Kidney glomerular epithelial cell (primary cell): Measurements from ENCODE around the gene PLXNB3.

ENCODE experiments used
- DNase-seq: peaks from one replicate; lab custom pipeline; 2025; lab: John Stamatoyannopoulos, UW

The PLXNB3 gene

GRCh38 chrX:153761863-153762262, 2.2 kb upstream of the PLXNB3 start:
- no peak for DNase-seq

GRCh38 chrX:153762626-153763173, 1.3 kb upstream of the PLXNB3 start:
- DNase-seq = no peak

DNA sequence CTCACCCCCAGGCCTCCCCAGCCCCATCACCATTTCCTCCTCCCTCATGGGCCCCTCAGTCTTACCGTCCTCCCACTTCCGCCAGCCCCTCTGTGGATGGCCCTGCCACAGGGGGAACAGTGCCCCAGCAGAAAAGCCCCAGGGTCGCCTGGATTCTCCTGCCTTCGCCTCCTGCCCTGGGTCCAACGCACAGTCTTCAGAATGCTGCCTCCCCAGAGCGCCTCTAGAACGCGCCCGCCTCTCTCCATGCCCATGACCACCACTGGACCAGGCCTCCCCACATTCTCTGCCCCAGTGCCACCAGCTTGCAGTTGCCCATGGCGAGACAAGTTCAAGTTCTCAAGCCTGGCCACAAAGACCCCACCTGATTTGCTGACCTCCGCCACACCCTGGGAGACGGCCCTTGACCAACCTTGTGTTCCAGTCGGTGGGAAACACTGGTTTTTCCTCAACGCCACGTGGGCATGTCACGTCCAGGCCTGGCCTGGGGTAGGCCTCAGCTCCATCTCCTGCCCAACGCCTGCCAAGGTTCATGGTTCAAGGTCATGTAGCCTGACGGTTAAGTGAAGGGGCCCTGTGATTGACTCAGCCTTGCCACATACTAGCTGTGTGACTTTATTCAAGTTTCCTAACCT, 634 bp upstream of the PLXNB3 start:
- no peak for DNase-seq

GRCh38 chrX:153764786-153765137, 713 bp downstream of the PLXNB3 start:
- no peak for DNase-seq

- no peak for DNase-seq
Measured at GRCh38 chrX:153765138-153766079, 1.4 kb downstream of the PLXNB3 start.

- DNase-seq = no peak
Measured at GRCh38 chrX:153766098-153766817, 2.2 kb downstream of the PLXNB3 start.

DNA sequence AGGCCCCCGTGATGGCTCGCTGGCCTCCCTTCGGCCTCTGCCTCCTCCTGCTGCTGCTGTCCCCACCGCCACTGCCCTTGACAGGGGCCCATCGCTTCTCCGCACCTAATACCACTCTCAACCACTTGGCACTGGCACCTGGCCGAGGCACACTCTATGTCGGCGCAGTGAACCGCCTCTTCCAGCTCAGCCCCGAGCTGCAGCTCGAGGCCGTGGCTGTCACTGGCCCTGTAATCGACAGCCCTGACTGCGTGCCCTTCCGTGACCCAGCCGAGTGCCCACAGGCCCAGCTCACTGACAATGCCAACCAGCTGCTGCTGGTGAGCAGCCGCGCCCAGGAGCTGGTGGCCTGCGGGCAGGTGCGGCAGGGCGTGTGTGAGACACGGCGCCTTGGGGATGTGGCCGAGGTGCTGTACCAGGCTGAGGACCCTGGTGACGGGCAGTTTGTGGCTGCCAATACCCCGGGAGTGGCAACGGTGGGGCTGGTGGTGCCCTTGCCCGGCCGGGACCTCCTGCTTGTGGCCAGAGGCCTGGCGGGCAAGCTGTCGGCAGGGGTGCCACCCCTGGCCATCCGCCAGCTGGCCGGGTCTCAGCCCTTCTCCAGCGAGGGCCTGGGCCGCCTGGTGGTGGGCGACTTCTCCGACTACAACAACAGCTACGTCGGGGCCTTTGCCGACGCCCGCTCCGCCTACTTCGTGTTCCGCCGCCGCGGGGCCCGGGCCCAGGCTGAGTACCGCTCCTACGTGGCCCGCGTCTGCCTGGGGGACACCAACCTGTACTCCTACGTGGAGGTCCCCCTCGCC, 3.0 kb downstream of the PLXNB3 start:
- no peak for DNase-seq

DNA sequence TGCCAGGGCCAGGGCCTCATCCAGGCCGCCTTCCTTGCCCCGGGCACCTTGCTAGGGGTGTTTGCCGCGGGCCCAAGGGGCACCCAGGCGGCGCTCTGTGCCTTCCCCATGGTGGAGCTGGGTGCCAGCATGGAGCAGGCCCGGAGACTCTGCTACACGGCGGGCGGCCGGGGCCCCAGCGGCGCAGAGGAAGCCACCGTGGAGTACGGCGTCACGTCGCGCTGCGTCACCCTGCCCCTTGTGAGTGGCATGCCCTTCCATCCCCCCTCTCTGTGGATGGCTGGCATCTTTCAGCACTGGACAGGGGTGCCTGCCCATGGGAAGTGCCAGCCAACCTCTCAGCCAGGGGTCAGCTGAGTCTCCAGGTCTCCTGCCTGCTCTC, 3.6 kb downstream of the PLXNB3 start:
- no peak for DNase-seq

DNA sequence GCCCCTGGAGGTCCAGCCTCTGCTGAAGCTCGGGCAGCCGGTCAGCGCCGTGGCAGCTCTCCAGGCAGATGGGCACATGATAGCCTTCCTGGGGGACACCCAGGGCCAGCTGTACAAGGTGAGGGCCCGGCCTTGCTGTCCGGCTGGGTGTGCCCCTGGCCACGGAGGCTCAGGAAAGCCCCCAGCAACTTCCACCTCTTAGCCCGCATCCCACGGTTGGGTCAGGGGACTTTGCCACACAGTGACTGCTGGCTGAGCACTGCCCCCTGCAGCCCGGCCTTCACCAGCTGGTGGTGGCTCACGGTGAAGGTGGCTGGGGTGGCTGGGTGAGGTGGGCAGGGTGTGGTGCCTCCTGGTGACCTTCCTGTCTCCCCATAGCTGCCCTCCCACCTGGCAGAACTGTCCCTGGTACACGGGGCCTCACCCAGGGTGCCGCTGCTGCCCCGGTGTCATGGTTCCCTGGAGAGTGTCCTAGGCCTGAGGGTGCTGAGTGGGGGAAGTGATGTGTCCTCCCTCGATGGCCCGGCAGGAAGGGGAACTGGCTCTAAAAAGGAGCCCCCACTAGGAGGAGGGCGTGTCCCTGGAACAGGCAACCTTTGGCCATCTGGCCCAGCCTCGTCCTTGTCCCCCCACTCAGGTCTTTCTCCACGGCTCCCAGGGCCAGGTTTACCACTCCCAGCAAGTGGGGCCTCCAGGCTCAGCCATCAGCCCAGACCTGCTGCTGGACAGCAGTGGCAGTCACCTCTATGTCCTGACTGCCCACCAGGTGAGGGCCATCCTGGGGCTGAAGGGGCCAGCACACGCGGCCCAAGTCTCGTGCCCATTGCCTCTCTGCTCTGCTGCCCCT, 4.5 kb downstream of the PLXNB3 start:
- DNase-seq = no peak

DNA sequence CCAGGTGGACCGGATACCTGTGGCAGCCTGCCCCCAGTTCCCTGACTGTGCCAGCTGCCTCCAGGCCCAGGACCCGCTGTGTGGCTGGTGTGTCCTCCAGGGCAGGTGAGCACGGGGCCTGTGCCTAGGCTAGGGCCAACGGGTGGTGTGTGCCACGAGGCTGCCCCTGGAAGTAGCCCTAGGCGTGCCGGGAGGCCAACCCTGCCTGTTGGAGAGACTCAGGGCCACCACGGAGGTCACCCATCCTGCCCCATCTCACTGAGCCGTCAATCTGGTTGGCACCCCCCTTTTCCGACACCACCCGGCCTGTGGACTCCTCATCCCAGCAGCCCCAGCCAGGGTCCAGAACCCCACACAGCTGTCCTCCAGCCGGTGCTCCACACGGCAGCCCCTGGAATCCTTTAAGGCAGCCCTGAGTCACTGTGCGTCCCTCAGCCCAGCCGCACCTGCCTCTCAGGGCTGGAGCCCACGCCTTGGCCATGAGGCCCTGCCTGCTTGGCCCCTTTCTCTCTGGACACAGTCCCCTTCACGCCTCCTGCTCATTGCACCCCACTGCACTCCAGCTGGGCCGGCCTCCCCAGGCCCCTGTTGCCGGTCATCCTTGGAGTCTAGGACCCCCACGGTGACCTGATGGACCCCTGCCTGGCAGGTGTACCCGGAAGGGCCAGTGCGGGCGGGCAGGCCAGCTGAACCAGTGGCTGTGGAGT, 5.3 kb downstream of the PLXNB3 start:
- DNase-seq = no peak

GRCh38 chrX:153769865-153770600, 6.0 kb downstream of the PLXNB3 start:
- no peak for DNase-seq

DNA sequence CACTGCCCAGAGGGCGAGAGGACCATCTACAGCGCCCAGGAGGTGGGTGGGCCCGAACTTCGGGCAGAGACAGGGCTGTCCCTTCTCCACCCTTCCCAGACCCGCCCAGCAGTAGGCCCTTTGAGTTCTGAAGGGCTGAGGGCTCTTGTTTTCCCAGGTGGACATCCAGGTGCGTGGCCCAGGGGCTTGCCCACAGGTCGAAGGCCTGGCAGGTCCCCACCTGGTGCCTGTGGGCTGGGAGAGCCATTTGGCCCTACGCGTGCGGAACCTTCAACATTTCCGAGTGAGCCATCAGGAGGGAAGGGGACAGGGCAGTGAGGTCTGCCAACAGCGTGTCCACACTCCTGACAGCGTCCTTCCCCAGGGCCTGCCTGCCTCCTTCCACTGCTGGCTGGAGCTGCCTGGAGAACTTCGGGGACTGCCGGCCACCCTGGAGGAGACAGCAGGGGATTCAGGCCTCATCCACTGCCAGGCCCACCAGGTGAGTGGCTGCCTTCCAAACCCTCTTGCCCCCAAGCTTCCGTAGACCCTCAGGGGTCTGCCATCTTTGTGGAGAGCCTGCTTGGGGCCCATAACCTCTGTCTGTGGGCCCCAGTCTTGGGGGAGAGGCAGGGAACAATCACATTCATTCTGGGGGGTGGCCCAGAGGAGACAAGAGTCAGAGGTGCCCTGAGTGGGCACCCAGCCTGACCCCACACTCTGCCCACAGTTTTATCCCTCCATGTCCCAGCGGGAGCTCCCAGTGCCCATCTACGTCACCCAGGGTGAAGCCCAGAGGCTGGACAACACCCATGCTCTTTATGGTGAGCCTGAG, 6.8 kb downstream of the PLXNB3 start:
- DNase-seq = no peak

GRCh38 chrX:153771415-153772315, 7.6 kb downstream of the PLXNB3 start:
- DNase-seq = no peak

DNA sequence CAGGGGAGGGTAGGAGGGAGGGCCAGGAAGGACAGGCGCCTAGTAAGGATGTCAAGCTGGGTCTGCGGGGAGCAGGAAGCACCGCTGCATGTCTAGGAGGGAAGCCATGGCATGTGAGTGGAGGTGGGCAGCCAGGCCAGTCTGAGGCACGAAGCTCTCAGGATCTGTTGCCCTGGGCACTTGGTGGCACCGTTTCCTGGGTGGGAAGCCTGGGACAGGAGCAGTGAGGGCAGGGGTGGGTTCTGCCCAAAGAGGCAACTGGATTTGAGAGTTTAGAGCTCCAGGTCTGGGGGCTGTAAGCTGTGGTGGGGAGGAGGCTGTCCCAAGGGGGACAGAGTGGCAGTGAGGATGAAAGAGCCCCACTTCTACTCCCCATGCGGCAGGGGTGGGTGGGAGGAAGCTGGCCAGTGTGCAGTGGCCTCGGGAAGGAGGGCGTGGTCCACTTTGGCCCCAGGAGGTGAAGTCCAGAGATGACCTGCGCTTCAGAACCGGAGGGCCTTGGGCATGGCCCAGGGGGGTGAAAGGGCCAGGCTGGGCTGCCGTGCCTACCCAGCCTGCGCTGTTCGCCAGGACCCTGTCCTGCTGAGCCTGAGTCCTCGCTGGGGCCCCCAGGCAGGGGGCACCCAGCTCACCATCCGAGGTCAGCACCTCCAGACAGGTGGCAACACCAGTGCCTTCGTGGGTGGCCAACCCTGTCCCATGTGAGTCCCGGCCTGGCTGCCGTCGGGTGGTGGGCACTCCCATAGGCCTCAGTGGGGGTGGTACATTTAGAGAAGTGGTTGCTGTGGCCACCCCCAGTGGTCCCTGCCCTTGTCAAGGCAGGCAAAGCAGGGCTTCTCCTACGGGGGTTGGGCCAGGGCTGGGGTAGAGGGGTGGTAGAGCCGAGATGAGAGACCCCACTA, 8.5 kb downstream of the PLXNB3 start:
- no peak for DNase-seq

DNA sequence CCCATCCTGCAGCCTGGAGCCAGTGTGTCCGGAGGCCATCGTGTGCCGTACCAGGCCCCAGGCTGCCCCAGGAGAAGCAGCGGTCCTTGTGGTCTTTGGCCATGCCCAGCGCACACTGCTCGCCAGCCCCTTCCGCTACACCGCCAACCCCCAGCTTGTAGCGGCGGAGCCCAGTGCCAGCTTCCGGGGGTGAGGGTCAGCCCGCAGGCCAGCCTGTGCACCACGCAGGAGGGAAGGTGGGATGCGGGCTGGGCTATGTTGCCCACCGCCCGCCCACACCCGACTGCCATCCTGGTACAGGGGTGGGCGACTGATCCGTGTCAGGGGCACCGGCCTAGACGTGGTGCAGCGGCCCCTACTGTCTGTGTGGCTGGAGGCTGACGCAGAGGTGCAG, 9.2 kb downstream of the PLXNB3 start:
- no peak for DNase-seq

DNA sequence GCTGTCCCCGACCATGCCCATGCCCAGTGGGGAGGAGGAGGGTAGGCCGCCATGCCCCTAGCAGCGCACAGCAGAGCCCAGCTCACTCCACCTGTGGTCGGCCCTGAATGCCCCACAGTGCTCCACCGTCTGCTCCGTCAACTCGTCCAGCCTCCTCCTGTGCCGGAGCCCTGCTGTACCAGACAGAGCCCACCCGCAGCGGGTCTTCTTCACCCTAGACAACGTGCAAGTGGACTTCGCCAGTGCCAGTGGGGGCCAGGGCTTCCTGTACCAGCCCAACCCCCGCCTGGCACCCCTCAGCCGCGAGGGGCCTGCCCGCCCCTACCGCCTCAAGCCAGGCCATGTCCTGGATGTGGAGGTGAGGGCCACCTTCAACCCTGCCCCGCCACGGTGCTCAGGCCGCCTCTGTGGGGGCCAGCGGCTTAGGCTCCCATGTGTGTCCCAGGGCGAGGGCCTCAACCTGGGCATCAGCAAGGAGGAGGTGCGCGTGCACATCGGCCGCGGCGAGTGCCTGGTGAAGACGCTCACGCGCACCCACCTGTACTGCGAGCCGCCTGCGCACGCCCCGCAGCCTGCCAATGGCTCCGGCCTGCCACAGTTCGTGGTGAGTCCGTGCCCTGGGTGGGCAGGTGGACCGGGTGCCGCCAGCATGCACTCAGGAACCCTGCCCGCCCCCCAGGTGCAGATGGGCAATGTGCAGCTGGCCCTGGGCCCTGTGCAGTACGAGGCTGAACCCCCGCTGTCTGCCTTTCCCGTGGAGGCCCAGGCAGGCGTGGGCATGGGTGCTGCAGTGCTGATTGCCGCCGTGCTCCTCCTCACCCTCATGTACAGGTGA, 9.9 kb downstream of the PLXNB3 start:
- no peak for DNase-seq
